SK-N-SH (cell line): ENCODE measurements around the gene FREY1. TPM values are rescaled to one million over a fixed set of nuclear protein-coding genes. Genes with fewer than 3 reads are reported as not detected.

Experiments
- CTCF ChIA-PET: fragments of 300-600, 350-600 bp; formaldehyde crosslinking; extraction: SDS; loops from one replicate; lab custom pipeline; 2021; lab: Yijun Ruan, JAX
- POLR2A ChIA-PET: fragments of 350-600 bp; sonication (Branson Sonifier 250); formaldehyde crosslinking; extraction: SDS; loops from one replicate; lab custom pipeline; 2020; ENCODE audit warnings: antibody characterized with exemption, inconsistent platforms; lab: Yijun Ruan, JAX
- DNase-seq: peaks from one replicate; pipeline ENCODE4 v3.0.0; 2012
- H2AFZ ChIP-seq: fragments of 200-600 bp; sonication (generic); 2 replicates; pipeline ENCODE4 v1.8.1; 2016; ENCODE audit warnings: antibody characterized with exemption, mild to moderate bottlenecking, low read depth
- H3F3A ChIP-seq: fragments of 200-600 bp; sonication (generic); replicated peaks from 2 replicates; pipeline ENCODE3; 2016; ENCODE audit warnings: antibody characterized with exemption, mild to moderate bottlenecking; ENCODE audit not compliant: insufficient read depth
- H3K27ac ChIP-seq, 2 experiments: fragments of 200-500 bp in 1 of 2; fragments of 200-600 bp in 1 of 2; sonication (Bioruptor generic) in 1 of 2; sonication (generic), shearing (Covaris generic) in 1 of 2; 2 replicates each; pipeline versions ENCODE4 v1.5.1 to v1.6.1; 2014 to 2016; ENCODE audit warnings: low read depth in 2 of 2, inconsistent platforms in 1 of 2, low read length in 1 of 2, mild to moderate bottlenecking in 1 of 2, mixed read lengths in 1 of 2
- H3K27me3 ChIP-seq: fragments of 200-600 bp; sonication (generic), shearing (Covaris generic); 2 replicates; pipeline ENCODE4 v1.6.1; 2016; ENCODE audit warnings: mixed run types; ENCODE audit not compliant: insufficient read depth
- H3K36me3 ChIP-seq, 2 experiments: fragments of 200-500 bp in 1 of 2; fragments of 200-600 bp in 1 of 2; sonication (Bioruptor generic) in 1 of 2; sonication (generic) in 1 of 2; replicated peaks in 1 of 2; 2 replicates each; pipeline versions ENCODE3 to v1.5.1; 2014 to 2016; ENCODE audit warnings: low read length in 1 of 2, mild to moderate bottlenecking in 1 of 2; ENCODE audit not compliant: insufficient read depth in 2 of 2, control insufficient read depth in 1 of 2
- H3K4me1 ChIP-seq, 2 experiments: fragments of 200-500 bp in 1 of 2; fragments of 200-600 bp in 1 of 2; sonication (Bioruptor generic) in 1 of 2; sonication (generic), shearing (Covaris generic) in 1 of 2; 2 replicates each; pipeline versions ENCODE4 v1.5.1 to v1.6.1; 2014 to 2016; ENCODE audit warnings: low read depth in 1 of 2, low read length in 1 of 2, mixed run types in 1 of 2; ENCODE audit not compliant: insufficient read depth in 2 of 2, control insufficient read depth in 1 of 2
- H3K4me2 ChIP-seq: fragments of 200-600 bp; sonication (generic), shearing (Covaris generic); 2 replicates; pipeline ENCODE4 v1.6.1; 2017; ENCODE audit warnings: mixed run types
- H3K4me3 ChIP-seq, 2 experiments: fragments of 200-500 bp in 1 of 2; fragments of 200-600 bp in 1 of 2; sonication (Bioruptor generic) in 1 of 2; sonication (generic), shearing (Covaris generic) in 1 of 2; 2 replicates each; pipeline versions ENCODE4 v1.5.1 to v1.8.1; 2014 to 2016; ENCODE audit warnings: low read depth in 2 of 2, inconsistent platforms in 1 of 2, low read length in 1 of 2, mild to moderate bottlenecking in 1 of 2, mixed read lengths in 1 of 2, moderate library complexity in 1 of 2
- H3K79me2 ChIP-seq: fragments of 200-600 bp; sonication (generic); 2 replicates; pipeline ENCODE4 v1.8.1; 2017; ENCODE audit warnings: mild to moderate bottlenecking; ENCODE audit not compliant: insufficient read depth
- H3K9ac ChIP-seq: fragments of 200-600 bp; sonication (generic); 2 replicates; pipeline ENCODE4 v1.6.1; 2017; ENCODE audit warnings: mixed run types
- H3K9me2 ChIP-seq: fragments of 200-600 bp; sonication (generic); 2 replicates; pipeline ENCODE4 v1.6.1; 2017; ENCODE audit warnings: mixed run types
- H3K9me3 ChIP-seq: fragments of 200-600 bp; sonication (generic); 2 replicates; pipeline ENCODE4 v1.6.1; 2017; ENCODE audit warnings: mixed run types, mild to moderate bottlenecking, moderate library complexity
- H4K20me1 ChIP-seq: fragments of 200-600 bp; sonication (generic); 2 replicates; pipeline ENCODE4 v1.6.1; 2017; ENCODE audit warnings: mild to moderate bottlenecking, mixed run types; ENCODE audit not compliant: insufficient read depth
- CHD2 ChIP-seq: fragments of 150-350 bp; IDR thresholded peaks from 2 replicates; pipeline ENCODE4 v1.6.1; 2018; ENCODE audit warnings: low read length; ENCODE audit not compliant: partially characterized antibody
- CTCF ChIP-seq: fragments of 200-600 bp; sonication (generic); IDR thresholded peaks from 2 replicates; pipeline ENCODE4 v1.6.1; 2017; ENCODE audit warnings: antibody characterized with exemption, mild to moderate bottlenecking, moderate library complexity
- FOXJ3 ChIP-seq: sonication (generic); formaldehyde crosslinking; IDR thresholded peaks from 2 replicates; pipeline ENCODE4 v1.5.1; 2020; ENCODE audit warnings: mild to moderate bottlenecking, missing genetic modification reagents
- FOXM1 ChIP-seq: IDR thresholded peaks from 2 replicates; pipeline ENCODE4 v1.4.0; 2012; ENCODE audit warnings: low read depth, mild to moderate bottlenecking
- GABPA ChIP-seq: IDR thresholded peaks from 2 replicates; pipeline ENCODE4 v1.4.0; 2012; ENCODE audit warnings: low read depth, mild to moderate bottlenecking
- JUND ChIP-seq: IDR thresholded peaks from 2 replicates; pipeline ENCODE4 v1.4.0; 2012
- MXI1 ChIP-seq: IDR thresholded peaks from 2 replicates; pipeline ENCODE4 v1.6.1; 2012; ENCODE audit warnings: mild to moderate bottlenecking, low read depth, low read length, improper control_type of control experiment
- NRF1 ChIP-seq: IDR thresholded peaks from 2 replicates; pipeline ENCODE4 v1.6.1; 2012; ENCODE audit warnings: low read depth, mild to moderate bottlenecking, low read length
- PBX3 ChIP-seq: IDR thresholded peaks from 2 replicates; pipeline ENCODE4; 2012
- RAD21 ChIP-seq: IDR thresholded peaks from 2 replicates; pipeline ENCODE4 v1.6.1; 2012; ENCODE audit warnings: mild to moderate bottlenecking, low read length
- RCOR1 ChIP-seq: fragments of 150-350 bp; IDR thresholded peaks from 2 replicates; pipeline ENCODE4 v1.6.1; 2017; ENCODE audit warnings: antibody characterized with exemption, low read length
- SIN3A ChIP-seq: IDR thresholded peaks from 2 replicates; pipeline ENCODE4 v1.6.1; 2012; ENCODE audit warnings: low read depth, mild to moderate bottlenecking, low read length, moderate library complexity, borderline replicate concordance
- SMC3 ChIP-seq: IDR thresholded peaks from 2 replicates; pipeline ENCODE4 v1.6.1; 2012; ENCODE audit warnings: low read depth, low read length, improper control_type of control experiment
- TCF12 ChIP-seq: IDR thresholded peaks from 2 replicates; pipeline ENCODE4 v1.4.0; 2012
- TEAD4 ChIP-seq: IDR thresholded peaks from 2 replicates; pipeline ENCODE4 v1.4.0; 2012; ENCODE audit warnings: mild to moderate bottlenecking, borderline replicate concordance; ENCODE audit not compliant: insufficient read depth
- ZBTB33 ChIP-seq: IDR thresholded peaks from 2 replicates; pipeline ENCODE4 v1.4.0; 2012; ENCODE audit warnings: low read depth, borderline replicate concordance
- WGBS: methylation state at CpG from one replicate; pipeline ENCODE4 v1.1.6; 2017; ENCODE audit warnings: low lambda C conversion rate; 5-methylcytosine and 5-hydroxymethylcytosine counted together
- polyA plus RNA-seq, 3 experiments: library from polyadenylated mRNA; depleted of rRNA; stranded (reverse); fragments of >200 nt; gene quantifications; 2 replicates each; pipeline ENCODE4 v1.2.3, GENCODE V29; 2012

FREY1 gene
- 0.30 and 0.49 TPM in 2 replicates for polyA plus RNA-seq (2012; rRNA removed)
- 0.14 TPM in 1 of 2 replicates, not detected in the other for polyA plus RNA-seq (2012; cell fraction: cytosol; rRNA removed)
- polyA plus RNA-seq (2012; cell fraction: nucleus; rRNA removed) = 0.89 and 1.3 TPM in 2 replicates

- H3K27ac ChIP-seq = peak within 1 kb of the TSS in 1 of 2 experiments; percentile 30; a peak in 1 of 4 replicates
- WGBS = 73% methylated on average over 8 of the region's 18 CpGs
- ChIA-PET POLR2A (interaction anchor here (1.1 to 3.2 kb wide), 2 partner anchors 8 to 11 kb away, joined by 3 to 15 read pairs; partner anchors contain the start of gene PEX16), CTCF (interaction anchor here (1.0 to 1.5 kb wide), 3 partner anchors 9 to 35 kb away, joined by 3 to 4 read pairs (median 4); no protein-coding TSS in a partner anchor)
- H3K4me1 ChIP-seq = peaks cover 0 to 9% of the 10 kb centered on the region in 2 experiments; a peak in 1 of 4 replicates
- H3K4me3 ChIP-seq = no peak within 1 kb of the TSS
- H4K20me1 ChIP-seq = no peaks in the 10 kb centered on the region
- H3K36me3 ChIP-seq = peaks cover 0 to 39% of the 10 kb centered on the region in 2 experiments
- no peaks in the 10 kb centered on the region for H3K9me3 ChIP-seq
- no peaks in the 10 kb centered on the region for H3K27me3 ChIP-seq
- TF ChIP-seq CTCF (no peak), JUND (no peak), FOXJ3 (CRISPR knock-in tag) (no peak), TCF12 (no peak), RAD21 (no peak), CHD2 (no peak), SIN3A (no peak), RCOR1 (no peak), MXI1 (no peak), ZBTB33 (no peak), SMC3 (no peak), FOXM1 (no peak), GABPA (no peak), PBX3 (no peak), NRF1 (no peak), TEAD4 (no peak)
- TF ChIP-seq, all 33 proteins: peak for 0
- Histone ChIP-seq H3K9me2 (no peaks in the 10 kb centered on the region), H3K9ac (no peak within 1 kb of the TSS), H3K79me2 (no peaks in the 10 kb centered on the region), H3F3A (no peaks in the 10 kb centered on the region), H2AFZ (no peak within 1 kb of the TSS), H3K4me2 (no peak within 1 kb of the TSS)
- no peak for DNase-seq
Measured at GRCh38 chr11:45906965-45907611, at the start of gene FREY1. TSS of gene FREY1 (minus strand) at chr11:45907271. CDS start at chr11:45907245, 26 bp downstream.
